Midbrain (tissue), 1 donor: Measurements from ENCODE around the gene C2orf15.
"Not testable (repeated sequence)": the region's sequence is repeated elsewhere in the genome, so short reads cannot be mapped to it uniquely, and the experiment has no call there.

Experiments used
- DNase-seq: peaks from one replicate; lab custom pipeline; 2025; lab: John Stamatoyannopoulos, UW

Gene C2orf15

DNA sequence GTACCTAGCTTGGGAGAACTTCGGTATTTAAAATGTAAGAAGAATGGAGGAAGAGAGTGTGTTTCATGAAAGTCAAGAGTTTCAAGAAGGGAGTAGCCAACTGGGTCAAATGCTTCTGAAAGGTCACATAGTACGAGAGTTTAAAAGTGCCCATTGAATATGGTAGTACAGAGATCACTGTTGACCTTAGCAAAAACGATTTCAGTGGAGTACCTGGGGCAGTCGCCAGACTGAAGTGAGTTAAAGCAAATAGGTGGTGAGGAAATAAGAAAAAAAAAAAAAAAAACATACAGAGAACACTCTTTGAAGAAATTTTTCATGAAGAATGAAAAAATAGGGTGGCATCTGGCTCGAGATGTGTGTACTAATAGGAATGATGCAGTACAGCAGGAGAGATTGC lies 24.7 kb downstream of the C2orf15 start:
- no peak for DNase-seq

DNA sequence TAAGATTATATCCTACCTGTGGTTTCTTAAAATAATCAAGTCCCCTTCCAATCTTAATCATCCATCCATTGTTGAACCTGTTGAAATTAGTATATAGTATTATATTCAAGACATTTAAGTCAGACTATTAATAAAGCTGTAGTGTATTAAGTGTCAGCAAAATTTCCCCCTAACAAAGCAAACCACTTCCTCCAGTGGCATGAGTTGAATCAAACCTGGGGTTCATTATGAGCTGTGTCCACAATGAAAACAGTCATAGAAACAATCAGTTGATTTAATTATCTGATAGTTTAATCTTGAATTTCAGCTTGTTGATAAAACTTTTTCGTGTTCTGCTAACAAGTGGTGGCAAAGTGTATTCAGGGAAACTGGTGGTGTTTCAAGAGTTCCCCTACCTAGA lies 28.0 kb downstream of the C2orf15 start:
- no peak for DNase-seq

DNA sequence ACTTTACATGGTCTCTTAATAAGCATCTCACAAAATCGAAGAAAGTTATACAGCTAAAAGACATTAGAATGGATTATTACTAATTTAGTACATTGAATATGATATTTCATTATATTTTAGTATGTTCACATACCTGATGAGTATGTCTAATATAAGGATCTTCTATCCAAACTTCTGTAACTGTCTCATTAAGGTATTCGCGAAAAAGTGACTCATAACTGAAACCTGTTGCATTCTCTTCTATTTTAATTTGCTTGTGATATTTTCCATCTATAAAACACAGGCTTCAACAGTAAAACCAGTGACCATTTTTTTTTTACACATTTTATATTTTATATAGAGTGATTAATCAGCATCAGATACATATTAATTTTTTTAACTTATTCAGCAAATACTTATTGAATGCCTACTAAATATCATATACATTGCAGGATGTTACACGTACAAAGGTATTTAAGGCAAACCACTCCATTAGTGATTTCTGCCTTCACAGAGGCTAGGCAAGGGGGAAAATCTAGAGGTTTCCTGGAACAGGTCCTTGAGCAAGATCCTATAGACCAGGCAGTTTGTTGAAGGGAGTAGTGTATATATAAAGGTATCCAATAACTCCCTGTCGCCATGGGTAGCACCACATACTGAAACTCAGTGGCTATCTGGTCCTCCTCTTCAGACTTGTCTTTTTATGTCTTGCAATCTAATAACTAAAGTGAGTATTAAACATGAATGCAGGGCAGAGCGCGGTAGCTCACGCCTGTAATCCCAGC lies 30.1 kb downstream of the C2orf15 start:
- no peak for DNase-seq

DNA sequence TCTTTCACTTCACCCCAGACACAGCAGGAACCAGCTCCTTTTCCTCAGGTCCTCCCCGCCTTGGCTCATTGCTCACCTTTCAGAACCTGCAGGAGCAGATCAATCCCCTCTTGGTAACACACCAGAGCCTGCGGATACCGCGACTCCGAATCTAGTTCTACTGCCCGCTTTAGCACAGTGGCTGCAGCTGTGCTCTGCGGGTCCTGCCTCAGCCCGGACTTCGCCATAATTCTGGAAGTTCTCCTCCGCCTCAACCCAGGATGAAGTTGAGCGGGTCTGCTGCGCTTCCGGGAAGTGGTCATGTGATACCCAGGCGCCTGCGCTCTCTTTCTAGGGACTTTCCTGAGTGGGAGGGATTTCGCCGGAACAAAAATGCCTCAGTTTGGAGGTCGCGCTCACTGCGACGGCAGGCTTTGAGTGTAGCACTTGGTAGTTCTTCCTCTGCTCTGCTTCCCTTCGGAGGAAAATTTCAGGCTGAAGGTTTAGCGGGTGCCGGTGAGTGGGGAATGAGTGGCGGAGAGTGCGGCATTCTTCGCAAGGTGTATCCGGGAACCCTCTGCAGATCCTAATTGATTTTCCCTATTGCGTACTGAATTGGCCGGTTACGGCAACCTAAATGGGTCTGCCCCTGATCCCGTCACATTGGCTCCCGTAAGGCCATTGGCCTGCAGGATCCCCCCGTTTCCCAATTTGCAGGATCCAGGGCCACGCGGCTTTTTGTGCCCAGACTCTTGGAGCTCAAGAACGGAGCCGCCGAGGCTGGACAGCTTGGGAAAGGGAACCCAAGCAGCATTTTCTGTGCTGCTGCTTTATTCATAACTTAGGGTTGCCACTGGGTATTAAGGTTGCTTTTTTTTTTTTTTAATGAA lies 39.5 kb downstream of the C2orf15 start, which contains the start of the genes MITD1 and MRPL30:
TSS of gene MITD1 (minus strand) at position 304 of the 869 bp plus-strand sequence. CDS start at position 227, 77 bp downstream.
TSS of gene MRPL30 (plus strand) at position 430 of the 869 bp plus-strand sequence. CDS start 5,020 bp downstream, outside the sequence.
- peak; percentile 98 for DNase-seq

DNA sequence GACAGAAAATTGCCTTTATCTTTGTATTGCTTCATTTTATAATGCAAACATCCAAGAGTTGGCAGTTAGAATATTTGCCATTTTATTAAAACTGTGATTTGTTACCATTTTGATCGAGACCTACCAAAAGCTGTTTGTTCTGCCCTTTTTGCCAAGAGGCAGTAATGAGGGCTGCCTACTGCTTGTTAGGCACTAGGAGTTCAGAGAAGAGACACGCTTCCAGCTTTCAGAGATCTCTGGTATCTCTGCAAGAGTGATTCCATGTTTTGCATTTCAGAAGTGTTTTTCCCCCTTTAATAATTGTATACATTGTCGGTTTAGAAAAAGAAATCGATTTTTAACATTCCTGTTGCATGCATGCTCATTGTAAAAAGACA lies 40.1 kb downstream of the C2orf15 start:
- DNase-seq = no peak

DNA sequence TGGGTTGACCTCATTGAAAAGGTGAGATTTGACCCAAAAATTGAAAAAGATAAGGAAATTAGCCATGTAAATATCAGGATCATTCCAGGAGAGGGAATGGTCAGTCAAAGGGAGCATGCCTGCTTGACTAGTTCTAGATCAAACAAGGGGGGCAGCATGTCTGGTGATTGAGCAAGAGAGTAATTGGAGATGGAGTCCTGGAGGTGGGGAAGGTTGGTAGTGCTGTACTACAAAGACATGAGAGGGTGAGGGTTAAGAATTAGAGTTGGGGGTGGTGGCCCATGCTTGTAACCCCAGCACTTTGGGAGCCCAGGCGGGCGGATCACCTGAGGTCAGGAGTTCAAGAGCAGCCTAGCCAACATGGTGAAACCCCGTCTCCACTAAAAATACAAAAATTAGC lies 41.5 kb downstream of the C2orf15 start:
- no peak for DNase-seq

DNA sequence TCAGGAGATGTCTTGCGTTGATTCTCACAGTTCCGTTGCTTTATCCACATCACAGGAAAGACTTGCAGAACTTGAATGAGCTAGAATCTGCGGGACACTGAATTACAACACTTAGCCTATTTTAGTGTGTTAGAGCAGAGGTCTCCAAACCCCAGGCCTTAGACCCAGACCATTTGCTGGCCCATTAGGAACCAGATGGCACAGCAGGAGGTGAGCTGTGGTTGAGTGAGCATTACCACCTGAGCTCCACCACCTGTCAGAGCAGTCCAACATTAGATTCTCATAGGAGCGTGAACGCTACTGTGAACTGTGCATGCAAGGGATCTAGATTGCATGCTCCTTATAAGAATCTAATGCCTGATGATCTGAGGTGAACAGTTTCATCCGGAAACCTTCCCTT lies 43.3 kb downstream of the C2orf15 start:
- no peak for DNase-seq

DNA sequence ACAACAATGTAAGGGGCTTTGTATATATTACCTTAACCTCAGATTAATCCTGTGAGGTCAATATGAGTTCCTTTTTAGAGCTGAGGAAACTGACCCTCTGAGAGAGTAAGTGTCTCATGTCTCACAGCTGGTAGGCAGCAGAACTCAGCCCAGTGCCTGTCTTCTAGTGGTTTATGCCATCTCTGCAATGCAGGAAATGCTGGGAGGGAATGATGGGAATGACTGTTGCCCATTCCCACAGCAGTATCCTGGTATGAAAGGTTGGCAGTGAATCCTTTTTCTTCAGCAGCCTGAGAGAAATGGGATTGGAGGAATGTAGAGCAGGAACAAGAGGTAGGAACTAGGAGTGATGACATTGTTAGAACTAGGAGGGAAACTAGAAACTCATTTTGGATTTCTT lies 45.5 kb downstream of the C2orf15 start:
- DNase-seq = no peak

DNA sequence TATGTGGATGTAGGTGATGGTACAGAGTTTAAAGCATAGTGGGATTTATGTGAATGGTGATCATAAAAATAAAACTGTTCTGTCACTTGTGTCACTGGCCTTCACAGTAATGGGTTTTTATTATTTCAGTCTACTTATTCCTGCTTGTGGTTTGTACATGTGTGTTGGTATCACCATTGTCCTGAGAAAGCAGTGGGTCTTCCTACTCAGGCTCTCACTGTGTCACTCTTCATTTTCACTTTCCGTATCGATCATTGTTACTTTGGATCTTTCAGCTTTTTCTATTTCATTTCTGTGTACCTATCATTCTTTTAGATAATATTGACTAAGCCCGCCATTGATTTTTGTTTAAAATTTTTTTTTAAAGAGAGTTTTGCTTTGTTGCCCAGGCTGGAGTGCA lies 46.9 kb downstream of the C2orf15 start:
- DNase-seq = no peak

DNA sequence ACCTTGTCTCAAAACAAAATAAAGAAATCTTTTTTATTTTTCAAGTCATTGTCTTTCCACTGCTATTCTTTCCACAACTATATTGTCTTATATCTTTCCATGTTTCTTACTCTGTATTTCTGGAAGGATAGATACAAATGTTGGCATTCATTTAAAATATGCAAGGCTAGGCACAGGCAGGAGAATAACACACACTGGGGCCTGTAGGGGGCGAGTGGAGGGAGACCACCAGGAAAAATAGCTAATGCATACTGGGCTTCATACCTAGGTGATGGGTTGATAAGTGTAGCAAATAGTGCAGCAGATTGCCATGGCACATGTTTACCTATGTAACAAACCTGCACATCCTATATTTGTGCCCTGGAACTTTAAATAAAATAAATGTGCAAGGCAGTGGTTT lies 49.0 kb downstream of the C2orf15 start:
- DNase-seq = no peak

DNA sequence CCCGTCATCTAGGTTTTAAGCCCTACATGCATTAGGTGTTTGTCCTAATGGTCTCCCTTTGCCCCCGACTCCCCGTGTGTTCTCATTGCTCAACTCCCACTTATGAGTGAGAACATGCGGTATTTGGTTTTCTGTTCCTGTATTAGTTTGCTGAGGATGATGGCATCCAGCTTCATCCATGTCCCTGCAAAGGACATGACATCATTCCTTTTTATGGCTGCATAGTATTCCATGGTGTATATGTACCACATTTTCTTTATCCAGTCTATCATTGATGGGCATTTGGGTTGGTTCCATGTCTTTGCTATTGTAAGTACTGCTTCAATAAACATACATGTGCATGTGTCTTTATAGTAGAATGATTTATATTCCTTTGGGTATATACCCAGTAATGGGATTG lies 50.9 kb downstream of the C2orf15 start:
- not testable (repeated sequence) for DNase-seq

DNA sequence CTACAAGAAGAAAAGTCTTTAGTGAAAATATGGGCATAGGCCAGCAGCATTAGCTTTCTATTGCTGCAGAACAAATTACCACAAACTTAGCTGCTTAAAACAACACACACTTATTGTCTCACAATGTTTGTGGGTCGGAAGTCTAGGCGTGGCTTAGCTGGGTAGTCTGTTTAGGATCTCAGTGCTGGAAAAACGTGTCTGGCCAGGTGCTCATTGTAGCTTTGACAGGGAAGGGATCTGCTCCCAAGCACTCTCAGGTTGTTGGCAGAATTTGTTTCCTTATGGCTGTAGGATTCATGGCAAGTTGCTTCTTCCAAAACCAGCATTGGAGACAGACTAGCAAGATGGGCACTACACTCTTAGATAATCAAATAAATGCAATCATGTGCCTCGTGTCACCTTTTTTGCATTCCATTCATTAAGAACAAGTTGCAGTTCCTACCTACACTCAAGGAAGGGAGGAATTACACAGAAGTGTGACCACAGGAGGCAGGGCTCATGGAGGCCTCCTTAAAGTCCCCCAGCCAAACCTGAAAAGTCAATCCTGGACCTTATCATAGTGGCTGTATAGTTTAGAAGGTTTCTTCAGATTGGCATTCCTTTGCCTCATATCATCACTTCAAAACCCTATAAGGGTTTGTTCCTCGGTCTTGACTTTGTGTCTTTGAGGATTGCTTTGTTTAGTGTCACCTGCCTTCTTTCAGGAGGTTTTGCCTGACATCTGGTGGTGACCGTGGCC lies 56.8 kb downstream of the C2orf15 start:
- no peak for DNase-seq

DNA sequence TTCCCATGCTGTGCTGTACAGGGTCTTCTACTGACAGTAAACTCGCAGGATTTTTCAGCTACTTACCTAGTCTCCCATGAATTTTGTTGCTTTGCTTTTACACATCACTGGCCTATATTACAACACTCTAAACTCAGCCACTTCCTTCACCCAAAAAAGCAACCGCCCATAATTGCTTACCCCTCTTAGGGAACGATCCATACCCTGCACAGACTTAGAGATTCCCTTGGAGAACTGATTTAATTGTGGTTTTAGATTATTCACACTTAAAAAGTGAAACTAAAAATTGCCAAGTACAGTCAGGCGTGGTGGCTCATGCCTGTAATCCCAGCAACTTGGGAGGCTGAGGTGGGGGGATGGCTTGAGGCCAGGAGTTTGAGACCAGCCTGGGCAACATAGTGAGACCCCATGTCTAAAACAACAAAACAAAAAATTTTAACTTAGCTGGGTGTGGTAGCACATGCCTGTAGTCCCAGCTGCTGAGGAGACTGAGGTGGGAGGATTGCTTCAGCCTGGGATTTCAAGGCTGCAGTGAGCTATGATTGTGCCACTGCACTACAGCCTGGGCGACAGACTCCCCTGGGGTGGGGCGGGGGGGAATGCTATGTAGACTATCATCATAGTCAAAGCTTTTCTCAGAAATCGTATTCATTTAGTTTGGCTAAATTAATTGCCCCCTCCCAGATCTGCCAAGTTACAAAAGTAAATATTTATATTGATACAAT lies 58.7 kb downstream of the C2orf15 start:
- DNase-seq = no peak
